A549 (cell line): ENCODE results near the gene WDR26.

ENCODE experiments used
- CHD2 ChIP-seq: fragments of 150-350 bp; IDR thresholded peaks from 2 replicates; pipeline ENCODE4 v1.6.1; 2014; ENCODE audit warnings: low read length; ENCODE audit not compliant: partially characterized antibody
- POLR2A ChIP-seq: IDR thresholded peaks from 2 replicates; pipeline ENCODE4 v1.6.1; 2012; ENCODE audit warnings: mild to moderate bottlenecking, low read length
- RAD21 ChIP-seq, 2 experiments: fragments of >200 bp in 1 of 2; sonication (Bioruptor Twin) in 1 of 2; formaldehyde crosslinking in 1 of 2; IDR thresholded peaks in 1 of 2; conservative IDR thresholded peaks in 1 of 2; 2 replicates in 1 of 2; 3 replicates in 1 of 2; pipeline ENCODE4 v1.6.1; 2012 to 2018; ENCODE audit warnings: inconsistent platforms in 1 of 2
- TF ChIP-seq, protein P1 (sequence below): fragments of >200 bp; sonication (Bioruptor Twin); formaldehyde crosslinking; IDR thresholded peaks from 3 replicates; pipeline ENCODE4 v1.5.1; 2016
- TF ChIP-seq, protein P2 (sequence below): IDR thresholded peaks from 2 replicates; pipeline ENCODE4 v1.6.1; 2012

DNA sequence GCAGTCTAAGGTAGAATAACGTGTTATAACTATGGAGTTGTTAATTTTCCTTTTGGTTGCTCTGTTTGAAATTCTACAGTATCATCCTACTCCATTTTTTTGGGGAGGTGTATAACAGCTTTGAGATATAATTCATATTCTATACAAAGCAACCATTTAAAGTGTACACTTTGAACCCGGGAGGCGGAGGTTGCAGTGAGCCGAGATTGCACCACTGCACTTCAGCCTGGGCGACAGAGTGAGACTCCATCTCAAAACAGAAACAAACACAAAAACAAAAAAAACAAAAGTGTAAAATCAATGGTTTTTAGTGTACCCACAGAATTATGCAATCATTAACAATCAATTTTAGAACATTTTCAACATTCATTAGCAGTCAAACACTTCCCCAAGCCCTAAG, 44.1 kb downstream of the WDR26 start:
- TF ChIP-seq POLR2A, result no peak
- no peak for TF ChIP-seq CHD2
- TF ChIP-seq RAD21 (conservative IDR thresholded peaks at IDR 0.05 in 1 of 2, IDR thresholded peaks at IDR 0.05 in 1 of 2), result no peak
- TF ChIP-seq, protein P1, sequence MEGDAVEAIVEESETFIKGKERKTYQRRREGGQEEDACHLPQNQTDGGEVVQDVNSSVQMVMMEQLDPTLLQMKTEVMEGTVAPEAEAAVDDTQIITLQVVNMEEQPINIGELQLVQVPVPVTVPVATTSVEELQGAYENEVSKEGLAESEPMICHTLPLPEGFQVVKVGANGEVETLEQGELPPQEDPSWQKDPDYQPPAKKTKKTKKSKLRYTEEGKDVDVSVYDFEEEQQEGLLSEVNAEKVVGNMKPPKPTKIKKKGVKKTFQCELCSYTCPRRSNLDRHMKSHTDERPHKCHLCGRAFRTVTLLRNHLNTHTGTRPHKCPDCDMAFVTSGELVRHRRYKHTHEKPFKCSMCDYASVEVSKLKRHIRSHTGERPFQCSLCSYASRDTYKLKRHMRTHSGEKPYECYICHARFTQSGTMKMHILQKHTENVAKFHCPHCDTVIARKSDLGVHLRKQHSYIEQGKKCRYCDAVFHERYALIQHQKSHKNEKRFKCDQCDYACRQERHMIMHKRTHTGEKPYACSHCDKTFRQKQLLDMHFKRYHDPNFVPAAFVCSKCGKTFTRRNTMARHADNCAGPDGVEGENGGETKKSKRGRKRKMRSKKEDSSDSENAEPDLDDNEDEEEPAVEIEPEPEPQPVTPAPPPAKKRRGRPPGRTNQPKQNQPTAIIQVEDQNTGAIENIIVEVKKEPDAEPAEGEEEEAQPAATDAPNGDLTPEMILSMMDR, result no peak
- TF ChIP-seq, protein P2, sequence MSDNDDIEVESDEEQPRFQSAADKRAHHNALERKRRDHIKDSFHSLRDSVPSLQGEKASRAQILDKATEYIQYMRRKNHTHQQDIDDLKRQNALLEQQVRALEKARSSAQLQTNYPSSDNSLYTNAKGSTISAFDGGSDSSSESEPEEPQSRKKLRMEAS, result no peak
